Nephron (organoid): ENCODE data around the gene ANKRD36.
"Not testable (repeated sequence)": the region's sequence is repeated elsewhere in the genome, so short reads cannot be mapped to it uniquely, and the experiment has no call there.

Source experiments
- H3K27ac Mint-ChIP-seq, 3 experiments: 2 replicates each; pipeline ENCODE4 v1.8.0; 2020; ENCODE audit warnings: mixed read lengths in 3 of 3, mild to moderate bottlenecking in 2 of 3, moderate library complexity in 1 of 3
- H3K27me3 Mint-ChIP-seq: 2 replicates; pipeline ENCODE4 v1.8.0; 2021; ENCODE audit warnings: low read depth, mild to moderate bottlenecking, moderate library complexity, mixed read lengths
- H3K36me3 Mint-ChIP-seq: 2 replicates; pipeline ENCODE4 v1.8.0; 2020; ENCODE audit warnings: low read depth, mixed read lengths
- H3K4me1 Mint-ChIP-seq: 2 replicates; pipeline ENCODE4 v1.8.0; 2020; ENCODE audit warnings: mixed read lengths
- H3K4me3 Mint-ChIP-seq, 3 experiments: 2 replicates each; pipeline ENCODE4 v1.8.0; 2020; ENCODE audit warnings: mild to moderate bottlenecking in 3 of 3, mixed read lengths in 3 of 3, moderate library complexity in 2 of 3
- H3K9me3 Mint-ChIP-seq: 2 replicates; pipeline ENCODE4 v1.8.0; 2020; ENCODE audit warnings: mixed read lengths
- CTCF ChIP-seq, 3 experiments: fragments of 200-600 bp; sonication (generic); IDR thresholded peaks; one replicate each; pipeline ENCODE4 v1.5.0; 2021; ENCODE audit warnings: antibody characterized with exemption in 3 of 3; ENCODE audit not compliant: unreplicated experiment in 3 of 3

ANKRD36 gene

GRCh38 chr2:97167938-97168337 is 55.0 kb downstream of the ANKRD36 start:
- H3K36me3 Mint-ChIP-seq = peaks cover 52% of the 10 kb centered on the region
- not testable (repeated sequence) for H3K4me3 Mint-ChIP-seq, H3K4me1 Mint-ChIP-seq, H3K27ac Mint-ChIP-seq, H3K27me3 Mint-ChIP-seq
- H3K9me3 Mint-ChIP-seq = peaks cover 18% of the 10 kb centered on the region

DNA sequence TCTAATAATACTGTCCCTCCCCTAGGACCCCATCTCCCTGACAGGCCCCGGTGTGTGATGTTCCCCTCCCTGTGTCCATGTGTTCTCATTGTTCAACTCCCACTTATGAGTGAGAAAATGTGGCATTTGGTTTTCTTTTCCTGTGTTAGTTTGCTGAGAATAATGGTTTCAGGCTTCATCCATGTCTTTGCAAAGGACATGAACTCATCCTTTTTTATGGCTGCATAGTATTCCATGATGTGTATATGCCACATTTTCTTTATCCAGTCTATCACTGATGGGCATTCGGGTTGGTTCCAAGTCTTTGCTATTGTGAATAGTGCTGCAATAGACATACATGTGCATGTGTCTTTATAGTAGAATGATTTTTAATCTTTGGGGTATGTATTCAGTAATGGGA is 55.6 kb downstream of the ANKRD36 start:
- not testable (repeated sequence) for H3K4me3 Mint-ChIP-seq, H3K27me3 Mint-ChIP-seq, H3K27ac Mint-ChIP-seq, H3K4me1 Mint-ChIP-seq
- Mint-ChIP-seq H3K36me3 (peaks cover 52% of the 10 kb centered on the region), H3K9me3 (peaks cover 22% of the 10 kb centered on the region)

- H3K4me1 Mint-ChIP-seq, H3K4me3 Mint-ChIP-seq, H3K27ac Mint-ChIP-seq, H3K9me3 Mint-ChIP-seq, H3K27me3 Mint-ChIP-seq: not testable (repeated sequence)
- H3K36me3 Mint-ChIP-seq = peaks cover 30% of the 10 kb centered on the region
Measured at GRCh38 chr2:97180391-97180790, 67.4 kb downstream of the ANKRD36 start.

DNA sequence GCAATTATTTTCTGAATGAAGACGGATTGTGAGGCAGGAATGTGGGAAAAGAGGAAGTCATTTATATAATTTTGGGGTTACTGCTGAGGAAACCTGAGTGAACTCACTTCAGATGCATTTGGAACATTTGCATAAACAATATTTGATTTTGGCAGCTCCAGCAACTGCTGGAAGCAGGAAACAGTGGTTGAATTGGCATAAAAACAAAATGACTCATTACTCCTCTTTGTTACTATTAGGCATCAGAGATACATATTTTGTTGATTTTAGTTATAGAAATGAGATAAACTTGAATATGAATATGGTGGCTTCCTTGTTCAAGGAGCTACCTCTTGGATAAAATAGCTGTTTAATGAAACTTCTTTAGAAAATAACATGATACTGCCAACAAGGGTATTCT is 82.4 kb downstream of the ANKRD36 start:
- H3K36me3 Mint-ChIP-seq = peaks cover 56% of the 10 kb centered on the region
- not testable (repeated sequence) for H3K4me1 Mint-ChIP-seq, H3K4me3 Mint-ChIP-seq, H3K27me3 Mint-ChIP-seq, H3K9me3 Mint-ChIP-seq, H3K27ac Mint-ChIP-seq

DNA sequence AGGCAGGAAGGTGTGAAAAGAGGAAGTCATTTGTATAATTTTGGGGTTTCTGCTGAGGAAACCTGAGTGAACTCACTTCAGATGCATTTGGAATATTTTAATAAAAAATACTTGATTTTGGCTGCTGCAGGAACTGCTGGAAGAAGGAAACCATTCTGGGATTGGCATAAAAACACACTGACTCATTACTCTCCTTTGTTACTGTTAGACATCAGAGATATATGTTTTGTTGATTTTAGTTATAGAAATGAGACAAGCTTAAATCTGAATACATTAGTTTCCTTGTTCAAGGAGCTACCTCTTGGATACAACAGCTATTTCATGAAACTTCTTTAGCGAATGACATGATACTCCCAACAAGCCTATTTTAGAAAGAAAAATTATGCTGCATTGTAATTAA is 84.3 kb downstream of the ANKRD36 start:
- peaks cover 45% of the 10 kb centered on the region for H3K36me3 Mint-ChIP-seq
- H3K9me3 Mint-ChIP-seq, H3K27me3 Mint-ChIP-seq, H3K4me1 Mint-ChIP-seq, H3K27ac Mint-ChIP-seq, H3K4me3 Mint-ChIP-seq: not testable (repeated sequence)

- not testable (repeated sequence) for H3K4me1 Mint-ChIP-seq, H3K9me3 Mint-ChIP-seq, H3K4me3 Mint-ChIP-seq, H3K27me3 Mint-ChIP-seq, H3K27ac Mint-ChIP-seq
- peaks cover 26% of the 10 kb centered on the region for H3K36me3 Mint-ChIP-seq
Measured at GRCh38 chr2:97200887-97201286, 87.9 kb downstream of the ANKRD36 start.

- not testable (repeated sequence) for H3K27me3 Mint-ChIP-seq, H3K9me3 Mint-ChIP-seq, H3K4me1 Mint-ChIP-seq, H3K27ac Mint-ChIP-seq, H3K4me3 Mint-ChIP-seq
- H3K36me3 Mint-ChIP-seq = peaks cover 26% of the 10 kb centered on the region
Measured at GRCh38 chr2:97202643-97203250, 89.8 kb downstream of the ANKRD36 start.

DNA sequence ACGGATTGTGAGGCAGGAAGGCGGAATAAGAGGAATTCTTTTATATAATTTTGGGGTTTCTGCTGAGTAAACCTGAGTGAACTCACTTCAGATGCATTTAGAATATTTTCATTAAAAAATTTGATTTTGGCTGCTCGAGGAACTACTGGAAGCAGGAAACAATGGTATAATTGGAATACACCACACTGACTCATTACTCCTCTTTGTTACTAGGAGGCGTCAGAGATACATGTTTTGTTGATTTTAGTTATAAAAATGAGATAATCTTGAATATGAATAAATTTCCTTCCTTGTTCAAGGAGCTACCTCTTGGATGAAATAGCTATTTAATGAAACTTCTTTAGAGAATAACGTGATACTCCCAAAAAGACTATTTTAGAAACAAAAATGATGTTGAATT is 97.4 kb downstream of the ANKRD36 start:
- H3K27me3 Mint-ChIP-seq = no peaks in the 10 kb centered on the region
- H3K36me3 Mint-ChIP-seq = peaks cover 43% of the 10 kb centered on the region
- H3K9me3 Mint-ChIP-seq = no peaks in the 10 kb centered on the region
- H3K4me3 Mint-ChIP-seq = no peak overlapping the region
- no peak for TF ChIP-seq CTCF (IDR thresholded peaks at IDR 0.05; ENCODE audit: unreplicated experiment in 3 of 3)
- no peak overlapping the region for H3K27ac Mint-ChIP-seq
- peaks cover 5% of the 10 kb centered on the region for H3K4me1 Mint-ChIP-seq

DNA sequence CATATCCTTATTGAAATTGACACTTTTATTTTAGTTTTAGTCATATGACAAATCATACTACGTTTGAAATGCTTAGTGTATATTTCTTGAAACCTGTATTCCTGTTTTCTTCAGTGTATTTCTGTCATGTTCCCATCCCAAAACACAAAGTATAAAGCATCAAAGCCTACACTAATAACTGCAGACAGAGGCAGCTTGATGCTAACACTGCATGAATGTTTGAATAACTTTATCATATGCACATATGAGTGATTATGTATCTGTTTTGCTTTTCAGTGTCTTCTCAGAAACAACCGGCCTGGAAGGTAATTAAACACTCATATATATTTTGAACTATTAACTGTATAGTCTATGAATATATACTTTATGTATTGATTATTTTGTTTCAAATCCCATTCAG is 102.1 kb downstream of the ANKRD36 start:
- H3K4me1 Mint-ChIP-seq, H3K4me3 Mint-ChIP-seq, H3K9me3 Mint-ChIP-seq, H3K27me3 Mint-ChIP-seq, H3K27ac Mint-ChIP-seq: not testable (repeated sequence)
- peaks cover 26% of the 10 kb centered on the region for H3K36me3 Mint-ChIP-seq

GRCh38 chr2:97230848-97231585 is 118.1 kb downstream of the ANKRD36 start:
- not testable (repeated sequence) for H3K27ac Mint-ChIP-seq, H3K27me3 Mint-ChIP-seq, H3K4me1 Mint-ChIP-seq, H3K4me3 Mint-ChIP-seq
- Mint-ChIP-seq H3K36me3 (peaks cover 45% of the 10 kb centered on the region), H3K9me3 (peaks cover 15% of the 10 kb centered on the region)

- not testable (repeated sequence) for H3K27me3 Mint-ChIP-seq, H3K4me1 Mint-ChIP-seq, H3K9me3 Mint-ChIP-seq, H3K4me3 Mint-ChIP-seq, H3K27ac Mint-ChIP-seq
- H3K36me3 Mint-ChIP-seq = peaks cover 28% of the 10 kb centered on the region
Measured at GRCh38 chr2:97232981-97233380, 120.0 kb downstream of the ANKRD36 start.

GRCh38 chr2:97233660-97234295 is 120.8 kb downstream of the ANKRD36 start:
- H3K9me3 Mint-ChIP-seq = not testable (repeated sequence)

GRCh38 chr2:97261192-97261591 is 148.2 kb downstream of the ANKRD36 start:
- not testable (repeated sequence) for H3K27ac Mint-ChIP-seq, H3K4me1 Mint-ChIP-seq, H3K4me3 Mint-ChIP-seq, H3K27me3 Mint-ChIP-seq, H3K9me3 Mint-ChIP-seq, H3K36me3 Mint-ChIP-seq

More at GRCh38 chr2:97233660-97234295, 120.8 kb downstream of the ANKRD36 start:
- H3K4me1 Mint-ChIP-seq, H3K27ac Mint-ChIP-seq, H3K4me3 Mint-ChIP-seq, H3K27me3 Mint-ChIP-seq: not testable (repeated sequence)
- peaks cover 21% of the 10 kb centered on the region for H3K36me3 Mint-ChIP-seq

DNA sequence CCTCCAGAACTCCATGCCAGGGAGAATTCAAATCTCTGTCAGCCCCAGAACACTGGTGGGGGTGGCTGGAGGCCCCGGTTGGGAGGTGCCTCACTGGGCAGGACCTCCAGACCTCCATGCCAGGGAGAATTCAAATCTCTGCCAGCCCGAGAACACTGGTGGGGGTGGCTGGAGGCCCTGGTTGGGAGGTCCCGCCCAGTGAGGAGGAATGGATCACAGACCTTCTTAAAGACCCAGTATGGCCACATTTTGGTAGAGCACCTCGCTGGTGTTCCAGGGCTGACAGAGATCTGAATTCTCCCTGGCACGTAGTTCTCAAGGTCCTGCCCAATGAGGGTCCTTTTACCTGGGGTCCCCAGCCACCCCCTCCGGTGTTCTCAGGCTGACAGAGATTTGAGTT is 153.5 kb downstream of the ANKRD36 start:
- H3K4me1 Mint-ChIP-seq, H3K27me3 Mint-ChIP-seq, H3K27ac Mint-ChIP-seq, H3K4me3 Mint-ChIP-seq, H3K9me3 Mint-ChIP-seq: not testable (repeated sequence)
- H3K36me3 Mint-ChIP-seq = peaks cover 16% of the 10 kb centered on the region
